ENCODE measurements around the gene RBM15B. TPM values are rescaled to one million over a fixed set of nuclear protein-coding genes. Genes with fewer than 3 reads are reported as not detected.

RBM15B gene
- total and polyA plus RNA-seq, 9 of the 15 experiments (the other 6 are each of a cell fraction or from before 2014, with no cell fraction given): 1.8 to 21.0 (median 10.5) TPM

GRCh38 chr3:51391075-51391565, at the start of gene RBM15B (continued):
- TF ChIP-seq ATF1 (CRISPR knock-in tag; IDR thresholded peaks at IDR 0.05): peak; percentile 81
- TF ChIP-seq ATF1 (tag; IDR thresholded peaks at IDR 0.05): peak; percentile 3; the same call in 1 of the 2 replicates
- no peak for TF ChIP-seq NELFE (IDR thresholded peaks at IDR 0.05; ENCODE audit: insufficient read depth, insufficient read length)
- no peak for TF ChIP-seq PURB (CRISPR knock-in tag; IDR thresholded peaks at IDR 0.05; ENCODE audit: low read depth)
- peak; percentile 36 to 51; a peak in 1 of 4 replicates for TF ChIP-seq TBL1XR1 (IDR thresholded peaks at IDR 0.05; ENCODE audit: low read length in 2 of 2)
- TF ChIP-seq FOXP4 (CRISPR knock-in tag; IDR thresholded peaks at IDR 0.05; ENCODE audit: borderline replicate concordance): no peak
- no peak for TF ChIP-seq PRMT5 (CRISPR knock-in tag; IDR thresholded peaks at IDR 0.05)
- no peak for TF ChIP-seq ZNF354B (CRISPR knock-in tag; IDR thresholded peaks at IDR 0.05)
- peak; percentile 25; the same call in 1 of the 2 replicates for TF ChIP-seq FOSL1 (tag; conservative IDR thresholded peaks at IDR 0.05)
- no peak for TF ChIP-seq ZNF785 (CRISPR knock-in tag; IDR thresholded peaks at IDR 0.05)
- TF ChIP-seq BRF1 (IDR thresholded peaks at IDR 0.05; ENCODE audit: borderline replicate concordance, extremely low read depth, insufficient read length): no peak
- TF ChIP-seq NFE2 (IDR thresholded peaks at IDR 0.05; ENCODE audit: low read depth): no peak
- no peak for TF ChIP-seq NCOA6 (IDR thresholded peaks at IDR 0.05)
- 0 out of 2 replicates have a peak, but pooled peaks have one; percentile 30 for TF ChIP-seq GATAD2B (IDR thresholded peaks at IDR 0.05; ENCODE audit: borderline replicate concordance)
- TF ChIP-seq RBM34 (IDR thresholded peaks at IDR 0.05; ENCODE audit: borderline replicate concordance, insufficient read depth, low read length): no peak
- no peak for TF ChIP-seq CGGBP1 (CRISPR knock-in tag; IDR thresholded peaks at IDR 0.05)
- TF ChIP-seq DLX4 (CRISPR knock-in tag; IDR thresholded peaks at IDR 0.05): no peak
- no peak for TF ChIP-seq KLF1 (tag; IDR thresholded peaks at IDR 0.05)
- no peak for TF ChIP-seq SIRT6 (IDR thresholded peaks at IDR 0.05; ENCODE audit: low read depth, low read length)
- TF ChIP-seq ZBTB2 (IDR thresholded peaks at IDR 0.05): no peak
- TF ChIP-seq SRSF9 (IDR thresholded peaks at IDR 0.05; ENCODE audit: borderline replicate concordance, low read depth, low read length): no peak
- TF ChIP-seq FOXA3 (CRISPR knock-in tag; conservative IDR thresholded peaks at IDR 0.05 in 1 of 2, IDR thresholded peaks at IDR 0.05 in 1 of 2): no peak
- TF ChIP-seq ZC3H11A (IDR thresholded peaks at IDR 0.05; ENCODE audit: low read depth, low read length): no peak
- no peak for TF ChIP-seq TAF7 (tag; IDR thresholded peaks at IDR 0.05)
- peak in 2 of 3 experiments; percentile 75 to 86; a peak in 5 of 6 replicates for TF ChIP-seq CTCF (IDR thresholded peaks at IDR 0.05 in 2 of 3, conservative IDR thresholded peaks at IDR 0.05 in 1 of 3; ENCODE audit: insufficient read depth in 2 of 3, low read depth in 1 of 3, low read length in 3 of 3)

All from K562 (cell line).